ENCODE measurements around the gene LYPD6.

The LYPD6 gene

DNA sequence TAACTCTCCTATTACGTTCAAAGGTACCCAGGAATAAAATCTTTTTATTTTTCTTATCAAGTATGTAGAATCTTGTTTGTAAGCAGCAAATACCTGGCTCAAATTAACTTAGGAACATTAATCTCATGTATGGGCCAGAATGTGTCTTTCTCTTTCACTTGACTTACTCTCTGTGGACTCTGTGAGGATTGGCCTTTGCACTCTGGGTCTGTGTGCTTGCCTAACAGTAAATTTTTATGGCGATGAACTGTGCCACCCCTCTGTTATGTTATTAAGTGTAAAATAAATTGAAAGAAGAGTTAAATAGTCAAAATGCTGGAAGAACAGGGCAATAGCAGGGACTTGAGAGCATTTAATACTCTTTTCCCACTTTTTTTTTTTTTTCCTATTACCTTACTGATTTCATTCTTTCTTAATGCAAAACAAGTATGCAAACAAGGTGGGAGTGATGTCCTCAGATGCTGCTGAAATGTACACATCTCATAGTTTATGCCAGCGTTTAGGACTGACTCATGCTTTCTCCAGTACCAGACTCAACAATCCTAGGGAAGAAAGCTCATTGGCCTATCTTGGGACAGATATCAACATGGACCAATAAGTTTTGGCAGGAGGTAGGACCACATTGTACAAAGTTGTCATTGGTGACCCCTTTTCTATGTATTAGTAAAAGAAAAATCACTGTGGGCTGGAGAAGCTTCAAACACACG lies 25.5 kb downstream of the LYPD6 start:
- no peak for TF ChIP-seq RAD21 (IDR thresholded peaks at IDR 0.05; ENCODE audit: low read depth)
- no peak for TF ChIP-seq EP300 (IDR thresholded peaks at IDR 0.05; ENCODE audit: borderline replicate concordance)
- TF ChIP-seq TEAD4 (IDR thresholded peaks at IDR 0.05) = no peak
- no peak for TF ChIP-seq TAF1 (IDR thresholded peaks at IDR 0.05; ENCODE audit: low read depth)
- no peak for TF ChIP-seq REST (IDR thresholded peaks at IDR 0.05; ENCODE audit: low read depth)
- TF ChIP-seq MAX (IDR thresholded peaks at IDR 0.05) = no peak
- TF ChIP-seq CREB1 (IDR thresholded peaks at IDR 0.05; ENCODE audit: low read depth) = no peak
- no peak for TF ChIP-seq NFIC (IDR thresholded peaks at IDR 0.05)
- TF ChIP-seq CEBPB (IDR thresholded peaks at IDR 0.05) = no peak
- TF ChIP-seq ZBTB7A (IDR thresholded peaks at IDR 0.05; ENCODE audit: low read depth) = no peak
- TF ChIP-seq TCF12 (IDR thresholded peaks at IDR 0.05; ENCODE audit: low read depth) = no peak
- no peak for TF ChIP-seq EGR1 (IDR thresholded peaks at IDR 0.05)
- TF ChIP-seq, protein P1, sequence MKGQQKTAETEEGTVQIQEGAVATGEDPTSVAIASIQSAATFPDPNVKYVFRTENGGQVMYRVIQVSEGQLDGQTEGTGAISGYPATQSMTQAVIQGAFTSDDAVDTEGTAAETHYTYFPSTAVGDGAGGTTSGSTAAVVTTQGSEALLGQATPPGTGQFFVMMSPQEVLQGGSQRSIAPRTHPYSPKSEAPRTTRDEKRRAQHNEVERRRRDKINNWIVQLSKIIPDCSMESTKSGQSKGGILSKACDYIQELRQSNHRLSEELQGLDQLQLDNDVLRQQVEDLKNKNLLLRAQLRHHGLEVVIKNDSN (IDR thresholded peaks at IDR 0.05) = no peak
- TF ChIP-seq YY1 (IDR thresholded peaks at IDR 0.05; ENCODE audit: low read depth) = no peak
- no peak for TF ChIP-seq FOXM1 (IDR thresholded peaks at IDR 0.05; ENCODE audit: borderline replicate concordance, low read depth)

GRCh38 chr2:149357058-149357457 lies 26.7 kb downstream of the LYPD6 start:
- no peak for TF ChIP-seq NFIC (IDR thresholded peaks at IDR 0.05)
- no peak for TF ChIP-seq FOXM1 (IDR thresholded peaks at IDR 0.05; ENCODE audit: borderline replicate concordance, low read depth)
- TF ChIP-seq REST (IDR thresholded peaks at IDR 0.05; ENCODE audit: low read depth) = no peak
- no peak for TF ChIP-seq CEBPB (IDR thresholded peaks at IDR 0.05)
- TF ChIP-seq TCF12 (IDR thresholded peaks at IDR 0.05; ENCODE audit: low read depth) = no peak
- TF ChIP-seq TAF1 (IDR thresholded peaks at IDR 0.05; ENCODE audit: low read depth) = no peak
- no peak for TF ChIP-seq MAX (IDR thresholded peaks at IDR 0.05)
- TF ChIP-seq RAD21 (IDR thresholded peaks at IDR 0.05; ENCODE audit: low read depth) = no peak
- no peak for TF ChIP-seq ZBTB7A (IDR thresholded peaks at IDR 0.05; ENCODE audit: low read depth)
- no peak for TF ChIP-seq TEAD4 (IDR thresholded peaks at IDR 0.05)
- no peak for TF ChIP-seq EGR1 (IDR thresholded peaks at IDR 0.05)
- TF ChIP-seq CREB1 (IDR thresholded peaks at IDR 0.05; ENCODE audit: low read depth) = no peak
- TF ChIP-seq YY1 (IDR thresholded peaks at IDR 0.05; ENCODE audit: low read depth) = no peak
- TF ChIP-seq EP300 (IDR thresholded peaks at IDR 0.05; ENCODE audit: borderline replicate concordance) = no peak
- TF ChIP-seq, protein P1 (IDR thresholded peaks at IDR 0.05) = no peak

GRCh38 chr2:149360106-149360505 lies 29.7 kb downstream of the LYPD6 start:
- TF ChIP-seq TAF1 (IDR thresholded peaks at IDR 0.05; ENCODE audit: low read depth) = no peak
- TF ChIP-seq CREB1 (IDR thresholded peaks at IDR 0.05; ENCODE audit: low read depth) = no peak
- TF ChIP-seq TCF12 (IDR thresholded peaks at IDR 0.05; ENCODE audit: low read depth) = no peak
- no peak for TF ChIP-seq ZBTB7A (IDR thresholded peaks at IDR 0.05; ENCODE audit: low read depth)
- TF ChIP-seq RAD21 (IDR thresholded peaks at IDR 0.05; ENCODE audit: low read depth) = no peak
- no peak for TF ChIP-seq CEBPB (IDR thresholded peaks at IDR 0.05)
- TF ChIP-seq NFIC (IDR thresholded peaks at IDR 0.05) = no peak
- no peak for TF ChIP-seq YY1 (IDR thresholded peaks at IDR 0.05; ENCODE audit: low read depth)
- TF ChIP-seq EP300 (IDR thresholded peaks at IDR 0.05; ENCODE audit: borderline replicate concordance) = no peak

GRCh38 chr2:149363958-149364357 lies 33.6 kb downstream of the LYPD6 start:
- TF ChIP-seq MAX (IDR thresholded peaks at IDR 0.05) = no peak
- no peak for TF ChIP-seq CEBPB (IDR thresholded peaks at IDR 0.05)
- TF ChIP-seq, protein P1 (IDR thresholded peaks at IDR 0.05) = no peak
- no peak for TF ChIP-seq YY1 (IDR thresholded peaks at IDR 0.05; ENCODE audit: low read depth)
- no peak for TF ChIP-seq RAD21 (IDR thresholded peaks at IDR 0.05; ENCODE audit: low read depth)
- TF ChIP-seq NFIC (IDR thresholded peaks at IDR 0.05) = no peak
- no peak for TF ChIP-seq FOXM1 (IDR thresholded peaks at IDR 0.05; ENCODE audit: borderline replicate concordance, low read depth)
- no peak for TF ChIP-seq EGR1 (IDR thresholded peaks at IDR 0.05)
- no peak for TF ChIP-seq EP300 (IDR thresholded peaks at IDR 0.05; ENCODE audit: borderline replicate concordance)
- TF ChIP-seq CREB1 (IDR thresholded peaks at IDR 0.05; ENCODE audit: low read depth) = no peak
- TF ChIP-seq TCF12 (IDR thresholded peaks at IDR 0.05; ENCODE audit: low read depth) = no peak
- no peak for TF ChIP-seq TEAD4 (IDR thresholded peaks at IDR 0.05)
- TF ChIP-seq TAF1 (IDR thresholded peaks at IDR 0.05; ENCODE audit: low read depth) = no peak
- TF ChIP-seq REST (IDR thresholded peaks at IDR 0.05; ENCODE audit: low read depth) = no peak

All from Ishikawa (cell line).